HG03460 (cell line): ENCODE data around the gene FSTL3.
"Not testable (repeated sequence)": the region's sequence is repeated elsewhere in the genome, so short reads cannot be mapped to it uniquely, and the experiment has no call there.

Experiments used
- ATAC-seq: cut with Tn5 transposase; IDR thresholded peaks from one replicate; pipeline ENCODE4 v1.9.1; 2021; ENCODE audit not compliant: unreplicated experiment

FSTL3 gene

DNA sequence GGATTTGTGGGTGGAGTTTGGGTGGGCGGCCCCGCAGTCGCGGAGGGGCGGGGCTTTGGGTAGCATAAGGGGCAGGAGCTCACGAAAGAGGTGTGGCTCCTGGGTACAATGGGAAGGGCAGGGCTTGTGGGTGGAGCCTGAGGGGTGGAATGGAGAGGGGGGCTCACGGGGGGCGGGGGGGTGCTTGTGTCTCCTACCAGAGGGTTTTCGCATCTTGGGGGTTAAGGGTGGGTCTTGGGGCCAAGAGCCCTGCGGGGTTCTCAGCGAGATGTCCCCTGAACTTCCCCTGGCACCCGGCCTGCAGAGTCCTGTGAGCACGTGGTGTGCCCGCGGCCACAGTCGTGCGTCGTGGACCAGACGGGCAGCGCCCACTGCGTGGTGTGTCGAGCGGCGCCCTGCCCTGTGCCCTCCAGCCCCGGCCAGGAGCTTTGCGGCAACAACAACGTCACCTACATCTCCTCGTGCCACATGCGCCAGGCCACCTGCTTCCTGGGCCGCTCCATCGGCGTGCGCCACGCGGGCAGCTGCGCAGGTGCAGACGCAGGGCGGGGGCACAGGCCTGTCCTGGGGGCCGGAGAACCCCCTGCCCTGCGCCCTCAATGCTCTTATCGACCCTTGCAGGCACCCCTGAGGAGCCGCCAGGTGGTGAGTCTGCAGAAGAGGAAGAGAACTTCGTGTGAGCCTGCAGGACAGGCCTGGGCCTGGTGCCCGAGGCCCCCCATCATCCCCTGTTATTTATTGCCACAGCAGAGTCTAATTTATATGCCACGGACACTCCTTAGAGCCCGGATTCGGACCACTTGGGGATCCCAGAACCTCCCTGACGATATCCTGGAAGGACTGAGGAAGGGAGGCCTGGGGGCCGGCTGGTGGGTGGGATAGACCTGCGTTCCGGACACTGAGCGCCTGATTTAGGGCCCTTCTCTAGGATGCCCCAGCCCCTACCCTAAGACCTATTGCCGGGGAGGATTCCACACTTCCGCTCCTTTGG, 5.1 kb downstream of the FSTL3 start:
- ATAC-seq = no peak

DNA sequence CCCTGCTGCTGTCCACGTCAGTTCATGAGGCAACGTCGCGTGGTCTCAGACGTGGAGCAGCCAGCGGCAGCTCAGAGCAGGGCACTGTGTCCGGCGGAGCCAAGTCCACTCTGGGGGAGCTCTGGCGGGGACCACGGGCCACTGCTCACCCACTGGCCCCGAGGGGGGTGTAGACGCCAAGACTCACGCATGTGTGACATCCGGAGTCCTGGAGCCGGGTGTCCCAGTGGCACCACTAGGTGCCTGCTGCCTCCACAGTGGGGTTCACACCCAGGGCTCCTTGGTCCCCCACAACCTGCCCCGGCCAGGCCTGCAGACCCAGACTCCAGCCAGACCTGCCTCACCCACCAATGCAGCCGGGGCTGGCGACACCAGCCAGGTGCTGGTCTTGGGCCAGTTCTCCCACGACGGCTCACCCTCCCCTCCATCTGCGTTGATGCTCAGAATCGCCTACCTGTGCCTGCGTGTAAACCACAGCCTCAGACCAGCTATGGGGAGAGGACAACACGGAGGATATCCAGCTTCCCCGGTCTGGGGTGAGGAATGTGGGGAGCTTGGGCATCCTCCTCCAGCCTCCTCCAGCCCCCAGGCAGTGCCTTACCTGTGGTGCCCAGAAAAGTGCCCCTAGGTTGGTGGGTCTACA, 6.6 kb downstream of the FSTL3 start:
- ATAC-seq = no peak

DNA sequence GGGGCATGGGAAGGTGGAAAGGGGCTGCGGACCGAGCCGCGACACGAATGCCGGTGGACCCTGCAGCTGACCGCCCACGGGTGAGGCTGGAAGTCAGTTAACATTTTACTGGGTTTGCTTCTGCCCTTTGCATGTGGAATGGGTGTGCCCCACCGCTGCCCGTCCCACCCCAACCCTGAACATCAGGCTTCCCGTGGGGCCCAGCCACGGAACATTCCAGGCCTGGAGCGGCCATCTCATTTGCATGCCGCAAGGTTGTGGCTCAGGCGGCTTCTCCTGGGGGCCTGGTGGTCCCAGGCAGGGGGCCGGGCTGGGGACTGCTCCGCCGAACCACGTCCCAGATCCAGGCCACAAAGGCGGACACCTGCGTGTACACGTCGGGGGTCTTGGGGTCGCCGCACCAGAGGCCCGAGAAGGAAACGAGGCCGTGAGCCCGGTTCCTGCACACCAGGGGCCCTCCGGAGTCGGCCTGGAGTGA, 9.3 kb downstream of the FSTL3 start:
- ATAC-seq = no peak

DNA sequence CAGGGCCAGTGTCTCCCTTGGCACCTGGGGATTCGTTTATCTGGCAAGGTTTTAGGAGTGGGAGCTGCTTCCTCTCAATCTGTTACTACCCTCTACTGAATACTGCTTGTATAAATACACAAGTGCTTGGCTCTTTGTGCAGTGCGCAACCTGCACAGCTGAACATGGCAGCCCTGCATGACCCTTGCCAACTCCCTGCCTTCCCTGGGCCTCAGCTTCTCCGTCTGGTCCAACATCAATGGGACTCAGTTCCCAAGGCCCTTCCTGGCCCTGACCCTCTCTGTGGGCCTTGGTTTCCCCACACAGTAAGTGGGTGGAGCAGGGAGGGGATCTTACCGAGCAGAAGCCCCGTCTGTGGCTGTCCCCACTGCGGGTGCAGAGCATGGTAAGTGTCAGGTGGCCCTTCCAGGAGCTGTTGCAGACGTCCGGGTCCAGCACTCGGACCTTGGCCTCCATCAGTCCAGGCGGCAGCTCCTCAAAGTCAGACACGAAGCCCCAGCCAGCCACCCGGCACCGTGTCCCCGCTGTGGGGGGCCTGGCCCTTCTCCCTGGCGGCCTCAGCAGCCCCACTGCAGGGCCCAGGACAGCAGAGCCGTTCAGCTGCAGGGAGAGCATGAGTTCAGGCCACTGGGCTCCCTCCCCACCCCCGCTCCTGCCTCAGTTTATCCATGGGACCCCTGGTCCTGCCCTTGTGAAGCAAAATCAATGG, 10.6 kb downstream of the FSTL3 start:
- no peak for ATAC-seq

DNA sequence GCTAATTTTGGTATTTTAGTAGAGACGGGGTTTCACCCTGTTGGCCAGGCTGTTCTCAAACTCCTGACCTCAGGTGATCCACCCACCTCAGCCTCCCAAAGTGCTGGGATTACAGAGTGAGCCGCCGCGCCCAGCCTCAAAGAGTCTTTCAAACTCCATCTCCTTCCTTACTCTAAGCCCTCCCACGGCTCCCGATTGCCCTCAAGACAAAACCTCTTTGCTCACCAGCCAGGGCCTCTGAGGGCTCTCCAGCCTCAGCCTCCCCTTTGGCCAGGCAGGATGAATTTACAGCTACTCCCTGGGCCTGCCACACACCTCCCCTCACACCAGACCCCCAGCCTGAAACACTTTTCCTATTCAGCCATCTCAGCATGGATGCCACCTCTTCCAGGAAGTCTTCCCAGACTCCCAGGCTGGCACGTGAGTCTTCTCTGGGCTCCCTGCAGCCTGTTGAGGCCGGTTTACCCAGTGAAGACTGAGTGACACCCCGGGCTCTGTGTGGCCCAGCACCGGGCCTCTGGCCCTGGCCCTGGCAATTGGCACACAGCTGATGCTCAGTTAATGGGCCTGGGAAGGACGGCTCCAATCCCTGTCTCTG, 11.5 kb downstream of the FSTL3 start:
- no peak for ATAC-seq

DNA sequence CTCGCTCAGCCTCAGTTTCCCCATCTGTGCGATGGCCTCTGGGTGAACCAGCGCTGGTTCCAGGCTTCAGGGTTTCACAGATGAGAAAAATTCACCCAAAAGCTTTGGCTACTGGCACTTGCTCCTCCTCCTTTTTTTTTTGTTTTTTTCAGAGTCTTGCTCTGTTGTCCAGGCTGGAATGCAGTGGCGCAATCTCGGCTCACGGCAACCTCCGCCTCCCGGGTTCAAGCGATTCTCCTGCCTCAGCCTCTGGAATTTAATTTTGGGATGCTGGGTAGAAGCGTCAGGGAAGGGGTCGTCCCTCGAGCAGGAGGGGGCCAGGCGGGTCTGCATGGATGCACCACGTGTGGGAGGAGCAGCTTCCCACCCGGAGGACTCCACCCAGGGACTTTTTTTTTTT, 12.0 kb downstream of the FSTL3 start:
- ATAC-seq = no peak

DNA sequence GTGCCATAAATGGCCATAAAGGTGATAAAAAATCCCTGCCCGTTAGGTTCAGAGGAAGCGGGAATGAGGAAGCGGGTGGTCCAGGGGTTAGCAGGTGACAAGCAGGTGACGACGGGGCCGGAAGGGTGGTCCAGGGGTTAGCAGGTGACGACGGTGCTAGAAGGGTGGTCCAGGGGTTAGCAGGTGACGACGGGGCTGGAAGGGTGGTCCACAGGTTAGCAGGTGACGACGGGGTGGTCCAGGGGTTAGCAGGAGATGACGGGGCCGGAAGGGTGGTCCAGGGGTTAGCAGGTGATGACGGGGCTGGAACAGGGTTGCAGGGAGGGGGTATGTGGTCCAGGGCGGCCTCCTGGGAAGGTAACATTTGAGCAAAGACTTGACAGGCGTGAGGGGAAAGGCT, 12.8 kb downstream of the FSTL3 start:
- ATAC-seq = no peak

DNA sequence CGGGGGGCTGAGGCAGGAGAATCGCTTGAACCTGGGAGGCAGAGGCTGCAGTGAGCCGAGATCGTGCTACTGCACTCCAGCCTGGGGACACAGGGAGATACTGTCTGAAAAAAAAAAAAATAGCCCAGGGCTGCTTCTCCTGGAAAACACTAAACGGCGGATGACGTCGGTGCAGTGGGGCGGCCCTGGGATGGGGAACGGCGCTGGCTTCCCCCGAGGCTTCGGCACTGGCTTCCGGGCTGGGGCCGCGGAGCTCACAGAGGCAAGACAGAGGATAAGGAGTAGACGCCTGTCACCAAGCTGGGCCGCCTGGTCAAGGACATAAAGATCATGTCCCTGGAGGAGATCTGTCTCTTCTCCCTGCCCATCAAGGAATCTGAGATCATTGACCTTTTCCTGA, 14.0 kb downstream of the FSTL3 start:
- ATAC-seq = no peak

DNA sequence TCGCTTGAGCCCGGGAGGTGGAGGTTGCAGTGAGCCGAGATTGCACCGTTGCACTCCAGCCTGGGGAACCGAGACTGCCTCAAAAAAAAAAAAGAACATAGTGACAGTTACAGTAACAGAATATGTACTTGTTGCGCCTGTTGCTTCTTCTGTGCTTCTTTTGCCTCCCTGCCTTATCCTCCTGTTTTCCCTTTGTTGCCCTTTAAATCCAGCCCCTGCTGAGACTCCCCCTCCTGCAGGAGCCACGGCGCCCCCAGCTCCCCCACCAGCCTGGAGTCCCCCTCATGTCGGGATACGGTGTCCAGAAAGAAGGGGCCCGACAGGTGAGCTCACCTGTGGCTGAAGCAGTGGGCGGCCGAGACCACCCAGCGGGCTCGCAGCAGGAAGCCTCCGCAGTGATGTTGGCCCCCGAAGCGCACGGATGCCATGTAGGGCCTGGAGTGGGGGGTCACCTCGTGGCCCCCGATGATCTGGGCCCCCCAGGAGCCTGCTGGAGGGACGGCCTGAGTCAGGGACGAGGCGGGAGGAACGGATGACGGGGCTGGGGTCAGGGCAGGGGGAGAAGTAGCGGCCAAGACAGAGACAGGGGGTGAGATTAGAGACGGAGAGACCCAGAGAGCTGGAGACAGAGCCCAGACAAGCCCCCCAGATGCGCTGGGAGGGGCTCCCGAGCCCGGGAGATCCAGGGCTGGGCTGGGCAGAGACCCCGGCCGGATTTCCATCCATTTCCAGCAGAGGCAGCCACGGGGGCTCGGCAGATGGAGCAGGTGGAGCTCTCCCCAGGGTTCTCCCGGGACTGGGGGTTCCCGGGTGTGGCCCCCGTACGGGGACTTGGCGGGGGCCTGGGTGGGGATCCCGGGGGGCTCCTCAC, 18.5 kb downstream of the FSTL3 start:
- no peak for ATAC-seq

DNA sequence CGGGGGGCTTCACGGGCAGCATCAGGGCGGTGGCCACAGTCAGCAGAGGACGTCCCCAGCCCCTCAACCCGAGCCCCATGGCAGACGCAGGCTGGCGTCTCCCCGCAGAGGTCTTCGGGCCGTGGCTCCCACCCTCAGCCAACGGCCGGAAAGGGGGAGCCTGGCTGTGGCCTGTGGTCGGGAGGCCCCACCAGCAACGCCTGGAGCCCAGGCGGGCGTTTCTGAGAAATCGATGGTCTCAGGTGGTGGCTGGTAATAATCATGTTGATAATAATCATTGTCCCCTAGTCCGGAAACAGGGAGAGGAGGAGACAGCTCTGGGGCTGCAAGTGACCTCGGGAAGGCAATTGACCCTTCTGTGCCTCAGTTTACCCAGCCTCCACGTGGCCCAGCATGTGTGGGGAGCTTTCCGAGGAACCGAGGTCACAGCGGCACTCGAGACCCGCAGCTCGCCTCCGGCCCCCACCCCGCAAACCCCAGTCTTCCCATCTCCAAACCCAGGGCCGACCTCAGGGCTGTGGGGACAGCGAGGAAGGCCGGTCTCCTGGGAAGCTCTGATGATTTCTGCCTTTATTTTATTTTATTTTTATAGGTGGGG, 19.3 kb downstream of the FSTL3 start, which contains the start of gene PRSS57:
Gene PRSS57 (minus strand): TSS at position 101 of the 598 bp plus-strand sequence. CDS start 22 bp downstream, at position 79.
- no peak for ATAC-seq

DNA sequence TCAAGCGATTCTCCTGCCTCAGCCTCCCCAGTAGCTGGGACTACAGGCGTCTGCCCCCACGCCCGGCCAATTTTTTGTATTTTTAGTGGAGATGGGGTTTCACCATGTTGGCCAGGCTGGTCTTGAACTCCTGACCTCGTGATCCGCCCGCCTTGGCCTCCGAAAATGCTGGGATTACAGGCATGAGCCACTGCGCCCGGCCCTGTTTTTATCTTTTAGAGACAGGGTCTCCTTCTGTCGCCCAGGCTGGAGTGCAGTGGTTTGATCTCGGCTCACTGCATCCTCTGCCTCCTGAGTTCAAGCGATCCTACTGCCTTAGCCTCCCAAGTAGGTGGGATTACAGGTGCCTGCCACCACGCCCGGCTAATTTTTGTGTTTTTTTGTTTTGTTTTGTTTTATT, 22.3 kb downstream of the FSTL3 start:
- ATAC-seq = not testable (repeated sequence)

DNA sequence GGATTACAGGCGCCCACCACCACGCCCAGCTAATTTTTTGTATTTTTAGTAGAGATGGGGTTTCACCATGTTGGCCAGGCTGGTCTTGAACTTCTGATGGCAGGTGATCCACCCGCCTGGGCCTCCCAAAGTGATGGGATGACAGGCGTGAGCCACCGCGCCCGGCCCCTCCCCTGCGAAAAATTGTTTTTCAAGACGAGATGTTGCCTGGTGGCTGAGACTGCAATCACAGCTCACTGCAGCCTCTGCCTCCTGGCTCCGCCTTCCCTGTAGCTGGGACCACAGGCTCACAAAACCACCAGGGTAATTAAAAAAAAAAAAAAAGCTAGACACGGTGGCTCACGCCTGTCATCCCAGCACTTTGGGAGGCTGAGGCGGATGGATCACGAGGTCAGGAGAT, 23.7 kb downstream of the FSTL3 start:
- not testable (repeated sequence) for ATAC-seq

DNA sequence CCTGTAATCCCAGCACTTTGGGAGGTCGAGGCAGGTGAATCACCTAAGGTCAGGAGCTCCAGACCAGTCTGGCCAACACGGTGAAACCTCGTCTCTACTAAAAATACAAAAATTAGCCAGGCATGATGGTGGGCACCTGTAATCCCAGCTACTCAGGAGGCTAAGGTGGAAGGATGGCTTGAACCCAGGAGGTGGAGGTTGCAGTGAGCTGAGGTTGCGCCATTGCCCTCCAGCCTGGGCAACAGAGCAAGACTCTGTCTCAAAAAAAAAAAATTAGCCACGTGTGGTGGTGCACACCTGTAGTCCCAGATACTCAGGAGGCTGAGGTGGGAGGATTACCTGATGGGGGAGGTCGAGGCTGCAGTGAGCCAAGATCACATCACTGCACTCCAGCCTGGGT, 26.7 kb downstream of the FSTL3 start:
- not testable (repeated sequence) for ATAC-seq

DNA sequence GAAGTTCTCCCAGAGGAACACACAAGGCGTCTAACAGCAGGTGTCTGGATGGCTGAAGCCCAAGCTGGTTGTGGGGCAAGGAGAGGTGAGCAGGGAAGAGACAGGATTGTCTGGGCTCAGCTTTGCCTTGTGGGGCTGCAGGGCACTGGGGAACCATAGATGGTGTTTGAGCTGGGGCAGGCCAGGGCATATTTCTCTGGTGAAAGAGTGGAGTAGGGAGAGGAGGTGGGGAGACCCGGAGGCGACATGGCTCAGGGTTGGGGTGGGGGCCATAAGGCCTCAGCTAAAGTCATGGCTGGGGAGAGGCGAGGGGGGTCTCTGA, 27.1 kb downstream of the FSTL3 start:
- ATAC-seq = no peak

DNA sequence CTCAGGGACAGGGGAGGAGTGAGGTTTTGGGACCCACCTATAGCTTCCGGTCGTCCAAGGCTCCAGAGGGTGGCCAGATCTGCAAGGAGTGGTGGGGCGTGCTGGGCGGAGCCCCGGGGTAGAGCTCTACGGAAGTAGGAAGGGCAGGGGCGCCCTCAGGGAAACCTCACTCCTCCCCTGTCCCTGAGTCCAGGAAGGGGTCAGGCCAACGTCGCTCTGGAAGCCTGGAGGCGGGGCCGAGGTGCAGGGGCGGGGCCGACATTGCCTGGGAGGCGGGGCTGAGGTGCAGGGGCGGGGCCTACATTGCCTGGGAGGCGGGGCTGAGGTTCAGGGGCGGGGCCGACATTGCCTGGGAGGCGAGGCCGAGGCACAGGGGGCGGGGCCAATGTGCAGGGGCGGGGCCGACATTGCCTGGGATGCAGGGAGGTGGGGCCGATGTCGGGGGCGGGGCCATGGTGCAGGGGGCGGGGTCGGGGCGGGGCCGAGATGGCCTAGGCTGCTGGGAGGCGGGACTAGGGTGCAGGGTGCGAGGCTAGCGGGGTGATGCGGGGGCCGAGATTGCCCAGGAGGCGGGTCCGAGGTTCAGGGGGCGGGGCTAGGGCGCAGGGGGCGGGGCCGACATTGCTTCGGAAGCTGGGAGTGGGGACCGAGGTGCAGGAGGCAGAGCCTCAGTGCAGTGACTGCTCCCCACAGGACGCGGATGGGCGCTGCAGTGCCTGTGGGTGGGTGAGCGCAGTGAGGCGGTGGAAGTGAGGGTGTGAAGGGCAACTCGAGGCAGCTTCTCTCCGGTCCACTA, 27.7 kb downstream of the FSTL3 start:
- ATAC-seq = no peak

DNA sequence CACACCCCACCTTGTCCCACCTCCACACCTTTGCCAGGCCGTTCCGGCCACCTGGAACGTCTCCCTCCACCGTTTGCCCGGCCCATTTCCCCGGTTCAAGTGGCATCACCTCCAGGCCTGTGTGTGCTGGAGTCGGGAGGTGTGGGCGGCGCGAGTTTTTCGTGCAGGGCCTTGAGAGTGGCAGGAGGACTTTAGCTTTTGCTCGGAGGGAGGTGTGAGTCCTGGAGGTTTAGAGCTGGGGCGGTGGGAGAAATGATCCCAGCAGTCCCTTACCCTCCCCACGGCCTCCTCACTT, 28.2 kb downstream of the FSTL3 start:
- no peak for ATAC-seq

DNA sequence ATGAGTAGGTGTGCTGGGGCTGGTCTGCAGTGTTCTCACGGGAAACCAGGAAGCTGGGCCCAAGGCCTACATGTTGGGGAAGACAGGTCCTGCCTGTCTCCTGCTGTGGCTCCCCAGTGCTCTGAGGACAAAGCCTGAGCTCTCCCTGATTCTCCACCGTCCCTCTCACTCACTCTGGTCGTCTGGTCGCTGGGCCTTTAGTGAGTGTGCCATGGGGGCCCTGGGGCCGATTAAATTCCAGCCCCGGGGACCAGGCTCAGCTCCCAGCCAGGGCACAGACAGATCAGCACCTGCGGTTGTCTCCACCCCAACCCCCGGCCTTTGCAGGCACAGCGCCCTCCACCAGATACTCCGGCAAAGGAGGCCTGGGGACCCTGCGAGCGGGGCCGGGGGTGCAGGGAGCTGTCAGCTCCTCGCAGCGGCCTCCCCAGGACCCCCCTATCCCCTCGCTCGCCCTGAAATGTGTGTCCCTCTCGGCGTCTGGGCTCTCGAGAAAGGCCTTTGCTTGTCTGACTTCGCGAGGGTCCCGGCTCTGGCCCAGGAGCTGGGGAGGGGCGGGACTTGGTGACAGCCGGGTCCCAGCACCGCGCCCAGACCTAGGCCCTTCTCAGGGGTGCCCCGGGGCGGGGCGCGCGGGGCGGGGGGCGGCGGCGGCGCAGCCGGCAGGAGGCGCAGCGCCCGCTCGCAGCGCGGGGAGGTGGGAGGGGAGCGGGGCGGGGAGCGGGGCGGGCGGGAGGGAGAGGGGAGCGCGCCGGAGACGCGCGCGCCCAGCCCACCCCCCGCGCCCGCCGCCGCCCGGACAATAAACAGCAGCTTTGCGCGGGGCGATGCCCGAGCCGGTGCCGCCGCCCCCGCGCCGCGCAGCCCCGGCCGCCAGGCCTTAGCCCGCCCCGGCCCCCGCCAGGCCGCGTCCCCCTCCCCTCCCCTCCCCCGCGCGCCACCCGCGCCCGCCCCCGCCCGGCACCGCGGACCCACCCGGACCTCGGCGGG, 32.3 kb downstream of the FSTL3 start, which contains the start of gene PALM:
Gene PALM (plus strand): TSS at position 782 of the 990 bp plus-strand sequence. CDS start 212 bp downstream, outside the sequence.
- ATAC-seq = no peak
